Bronchial epithelial cell (primary cell): ENCODE data around the gene GPR37L1. TPM values are rescaled to one million over a fixed set of nuclear protein-coding genes. Genes with fewer than 3 reads are reported as not detected.

ENCODE experiments used
- DNase-seq: peaks from one replicate; pipeline ENCODE4 v3.0.0-alpha.2; 2010; ENCODE audit warnings: low read depth
- FAIRE-seq: peaks from 2 replicates; lab custom pipeline; 2011; peaks lifted over from hg19 to GRCh38; lab: Jason Lieb, UNC
- H3K27me3 ChIP-seq: 2 replicates; pipeline ENCODE4 v1.5.1; 2011; ENCODE audit warnings: low read length; ENCODE audit not compliant: control insufficient read depth, insufficient read depth
- H3K36me3 ChIP-seq: 2 replicates; pipeline ENCODE4 v1.5.1; 2011; ENCODE audit warnings: low read length; ENCODE audit not compliant: control insufficient read depth, insufficient read depth
- H3K4me3 ChIP-seq: 2 replicates; pipeline ENCODE4 v1.5.1; 2011; ENCODE audit warnings: mild to moderate bottlenecking, low read depth, low read length, control low read depth
- total RNA-seq: library from RNA; depleted of rRNA; stranded (reverse); fragments of >200 nt; gene quantifications from 2 replicates; pipeline ENCODE4 v1.2.1, GENCODE V29; 2014
- TF ChIP-seq, protein P1 (sequence below): IDR thresholded peaks from 2 replicates; pipeline ENCODE4 v1.5.1; 2011; ENCODE audit warnings: mild to moderate bottlenecking, moderate library complexity, low read length, control low read depth, inconsistent platforms; ENCODE audit not compliant: insufficient read depth, severe bottlenecking

Gene GPR37L1
- total RNA-seq, 1 donor from 2014 or later: not detected

DNA sequence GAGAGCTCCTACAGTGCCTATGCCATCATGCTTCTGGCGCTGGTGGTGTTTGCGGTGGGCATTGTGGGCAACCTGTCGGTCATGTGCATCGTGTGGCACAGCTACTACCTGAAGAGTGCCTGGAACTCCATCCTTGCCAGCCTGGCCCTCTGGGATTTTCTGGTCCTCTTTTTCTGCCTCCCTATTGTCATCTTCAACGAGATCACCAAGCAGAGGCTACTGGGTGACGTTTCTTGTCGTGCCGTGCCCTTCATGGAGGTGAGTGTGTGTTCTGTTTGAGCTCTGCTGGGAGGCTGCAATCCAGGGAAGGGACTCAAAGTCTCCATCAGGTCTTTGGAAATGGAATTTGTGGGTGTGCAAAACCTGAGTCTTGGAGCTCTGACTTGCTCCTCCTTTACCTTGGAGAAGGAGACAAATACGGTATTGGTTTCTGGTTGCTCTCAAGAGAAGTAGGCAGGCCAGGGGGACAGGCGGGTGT lies 658 bp downstream of the GPR37L1 start:
- H3K36me3 ChIP-seq: no peaks in the 10 kb centered on the region
- TF ChIP-seq, protein P1, sequence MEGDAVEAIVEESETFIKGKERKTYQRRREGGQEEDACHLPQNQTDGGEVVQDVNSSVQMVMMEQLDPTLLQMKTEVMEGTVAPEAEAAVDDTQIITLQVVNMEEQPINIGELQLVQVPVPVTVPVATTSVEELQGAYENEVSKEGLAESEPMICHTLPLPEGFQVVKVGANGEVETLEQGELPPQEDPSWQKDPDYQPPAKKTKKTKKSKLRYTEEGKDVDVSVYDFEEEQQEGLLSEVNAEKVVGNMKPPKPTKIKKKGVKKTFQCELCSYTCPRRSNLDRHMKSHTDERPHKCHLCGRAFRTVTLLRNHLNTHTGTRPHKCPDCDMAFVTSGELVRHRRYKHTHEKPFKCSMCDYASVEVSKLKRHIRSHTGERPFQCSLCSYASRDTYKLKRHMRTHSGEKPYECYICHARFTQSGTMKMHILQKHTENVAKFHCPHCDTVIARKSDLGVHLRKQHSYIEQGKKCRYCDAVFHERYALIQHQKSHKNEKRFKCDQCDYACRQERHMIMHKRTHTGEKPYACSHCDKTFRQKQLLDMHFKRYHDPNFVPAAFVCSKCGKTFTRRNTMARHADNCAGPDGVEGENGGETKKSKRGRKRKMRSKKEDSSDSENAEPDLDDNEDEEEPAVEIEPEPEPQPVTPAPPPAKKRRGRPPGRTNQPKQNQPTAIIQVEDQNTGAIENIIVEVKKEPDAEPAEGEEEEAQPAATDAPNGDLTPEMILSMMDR: no peak
- H3K27me3 ChIP-seq: peaks cover 7% of the 10 kb centered on the region
- no peak overlapping the region for H3K4me3 ChIP-seq
- FAIRE-seq (no peak), DNase-seq (no peak)

GRCh38 chr1:202124142-202124541 lies 1.4 kb downstream of the GPR37L1 start:
- no peak for FAIRE-seq

DNA sequence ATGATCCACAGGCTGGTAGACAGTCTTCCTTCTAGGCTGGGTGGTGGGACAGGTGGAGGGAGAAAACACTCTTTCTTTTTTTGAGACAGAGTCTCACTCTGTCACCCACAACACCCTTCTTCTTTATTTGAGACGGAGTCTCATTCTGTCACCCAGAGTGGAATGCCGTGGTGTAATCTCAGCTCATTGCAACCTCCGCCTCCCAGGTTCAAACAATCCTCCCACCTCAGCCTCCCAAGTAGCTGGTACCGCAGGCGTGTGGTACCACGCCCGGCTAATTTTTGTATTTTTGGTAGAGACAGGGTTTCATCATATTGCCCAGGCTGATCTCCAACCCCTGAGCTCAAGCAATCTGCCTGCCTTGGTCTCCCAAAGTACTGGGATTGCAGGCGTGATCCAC lies 2.9 kb downstream of the GPR37L1 start:
- no peak for DNase-seq
- FAIRE-seq: no peak
- H3K27me3 ChIP-seq: peaks cover 7% of the 10 kb centered on the region
- no peak overlapping the region for H3K4me3 ChIP-seq
- TF ChIP-seq, protein P1: no peak
- H3K36me3 ChIP-seq: no peaks in the 10 kb centered on the region

More at GRCh38 chr1:202124142-202124541, 1.4 kb downstream of the GPR37L1 start:
- TF ChIP-seq, protein P1: no peak
- Histone ChIP-seq H3K36me3 (no peaks in the 10 kb centered on the region), H3K4me3 (no peak overlapping the region), H3K27me3 (peaks cover 7% of the 10 kb centered on the region)
- no peak for DNase-seq

- no peak for DNase-seq
Measured at GRCh38 chr1:202126426-202126825, 3.7 kb downstream of the GPR37L1 start.

DNA sequence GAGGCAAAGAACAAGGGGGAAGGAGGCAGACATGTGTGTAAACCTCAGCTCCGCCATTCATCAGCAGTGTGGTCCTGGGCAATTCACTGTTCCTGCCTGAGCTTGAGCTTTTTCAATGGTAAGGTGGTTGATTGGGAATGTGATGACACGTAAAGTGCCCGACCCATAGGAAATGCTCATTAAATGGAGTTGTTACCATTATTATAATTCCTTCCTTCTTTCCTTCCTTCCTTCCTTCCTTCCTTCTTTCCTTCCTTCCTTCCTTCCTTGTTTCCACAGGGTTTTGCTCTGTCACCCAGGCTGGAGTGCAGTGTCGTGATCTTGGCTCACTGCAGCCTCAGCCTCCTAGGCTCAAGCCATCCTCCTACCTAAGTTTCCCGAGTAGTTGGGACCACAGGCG lies 4.3 kb downstream of the GPR37L1 start:
- FAIRE-seq (no peak), DNase-seq (no peak)
- Histone ChIP-seq H3K36me3 (no peaks in the 10 kb centered on the region), H3K4me3 (no peak overlapping the region), H3K27me3 (peaks cover 7% of the 10 kb centered on the region)
- TF ChIP-seq, protein P1: no peak

More at GRCh38 chr1:202126426-202126825, 3.7 kb downstream of the GPR37L1 start:
- Histone ChIP-seq H3K4me3 (no peak overlapping the region), H3K27me3 (peaks cover 7% of the 10 kb centered on the region), H3K36me3 (no peaks in the 10 kb centered on the region)
- TF ChIP-seq, protein P1: no peak
- FAIRE-seq: no peak

DNA sequence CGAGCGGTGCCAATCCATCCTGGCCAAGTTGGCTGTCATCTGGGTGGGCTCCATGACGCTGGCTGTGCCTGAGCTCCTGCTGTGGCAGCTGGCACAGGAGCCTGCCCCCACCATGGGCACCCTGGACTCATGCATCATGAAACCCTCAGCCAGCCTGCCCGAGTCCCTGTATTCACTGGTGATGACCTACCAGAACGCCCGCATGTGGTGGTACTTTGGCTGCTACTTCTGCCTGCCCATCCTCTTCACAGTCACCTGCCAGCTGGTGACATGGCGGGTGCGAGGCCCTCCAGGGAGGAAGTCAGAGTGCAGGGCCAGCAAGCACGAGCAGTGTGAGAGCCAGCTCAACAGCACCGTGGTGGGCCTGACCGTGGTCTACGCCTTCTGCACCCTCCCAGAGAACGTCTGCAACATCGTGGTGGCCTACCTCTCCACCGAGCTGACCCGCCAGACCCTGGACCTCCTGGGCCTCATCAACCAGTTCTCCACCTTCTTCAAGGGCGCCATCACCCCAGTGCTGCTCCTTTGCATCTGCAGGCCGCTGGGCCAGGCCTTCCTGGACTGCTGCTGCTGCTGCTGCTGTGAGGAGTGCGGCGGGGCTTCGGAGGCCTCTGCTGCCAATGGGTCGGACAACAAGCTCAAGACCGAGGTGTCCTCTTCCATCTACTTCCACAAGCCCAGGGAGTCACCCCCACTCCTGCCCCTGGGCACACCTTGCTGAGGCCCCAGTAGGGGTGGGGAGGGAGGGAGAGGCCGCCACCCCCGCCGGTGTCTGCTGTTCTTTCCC lies 5.3 kb downstream of the GPR37L1 start:
- peaks cover 7% of the 10 kb centered on the region for H3K27me3 ChIP-seq
- TF ChIP-seq, protein P1: no peak
- no peak for DNase-seq
- H3K4me3 ChIP-seq: no peak overlapping the region
- no peak for FAIRE-seq
- H3K36me3 ChIP-seq: no peaks in the 10 kb centered on the region
